Ascending aorta (tissue), 2 donors: ENCODE measurements around the gene ZBTB7A. TPM values are rescaled to one million over a fixed set of nuclear protein-coding genes. Genes with fewer than 3 reads are reported as not detected.
A peak's percentile ranks its signal among the peaks of the same experiment; 100 is the strongest.

Source experiments
- DNase-seq, 2 donors: peaks; one replicate each; pipeline ENCODE4 v3.0.0-alpha.2; 2019; ENCODE audit warnings: low spot score in 2 of 2
- H3K27ac ChIP-seq, 2 donors: fragments of 200-600 bp; sonication (generic); one replicate each; pipeline ENCODE4 v1.5.1; 2016 to 2017; ENCODE audit warnings: mild to moderate bottlenecking in 1 of 2
- H3K27me3 ChIP-seq: fragments of 200-600 bp; sonication (generic); one replicate; pipeline ENCODE4 v1.5.1; 2017
- H3K36me3 ChIP-seq, 2 donors: fragments of 200-600 bp; sonication (generic); one replicate each; pipeline ENCODE4 v1.5.1; 2016
- H3K4me1 ChIP-seq, 2 donors: fragments of 200-600 bp; sonication (generic); one replicate each; pipeline ENCODE4 v1.5.1; 2016 to 2017; ENCODE audit warnings: mild to moderate bottlenecking in 1 of 2
- H3K4me3 ChIP-seq, 2 donors: fragments of 200-600 bp; sonication (generic); one replicate each; pipeline ENCODE4 v1.5.1; 2016 to 2017; ENCODE audit warnings: mild to moderate bottlenecking in 1 of 2
- H3K9me3 ChIP-seq, 2 donors: fragments of 200-600 bp; sonication (generic); one replicate each; pipeline ENCODE4 v1.5.1; 2016
- intact Hi-C: fragments of 100-400 bp; cut with DNase I; formaldehyde crosslinking; loops from one replicate; pipeline ENCODE4 v1.15.1; 2023
- total RNA-seq: library from RNA; depleted of rRNA; stranded (reverse); fragments of >200 nt; gene quantifications from one replicate; pipeline ENCODE4 v1.1.0, GENCODE V29; 2016
- TF ChIP-seq, protein P1 (sequence below), 3 experiments: fragments of 200-600 bp in 2 of 3; fragments of 450-650 bp in 1 of 3; sonication (generic) in 2 of 3; IDR thresholded peaks; one replicate each; pipeline ENCODE4 v1.5.1; 2016 to 2019; ENCODE audit warnings: antibody characterized with exemption in 3 of 3, mild to moderate bottlenecking in 1 of 3, moderate library complexity in 1 of 3

ZBTB7A gene
- total RNA-seq, 1 donor from 2014 or later: 76.4 TPM

DNA sequence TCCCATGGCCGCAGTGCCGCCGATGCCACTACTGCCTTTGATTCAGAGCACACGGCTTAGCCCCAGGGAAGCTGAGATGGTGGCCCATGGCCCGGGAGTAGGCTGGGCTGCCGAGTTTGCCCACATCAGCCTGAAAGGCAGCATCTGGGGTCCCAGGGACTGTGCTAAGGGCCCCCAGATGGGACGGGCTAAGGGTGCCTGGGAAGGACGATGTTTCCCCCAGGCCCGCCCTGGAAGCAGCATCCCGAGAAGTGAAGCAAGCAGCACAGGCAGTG lies 34.7 kb upstream of the ZBTB7A start:
- Histone ChIP-seq H3K36me3 (peaks cover 50 to 62% of the 10 kb centered on the region in 2 donors), H3K27me3 (no peaks in the 10 kb centered on the region), H3K27ac (no peak overlapping the region), H3K9me3 (no peaks in the 10 kb centered on the region), H3K4me3 (no peak overlapping the region), H3K4me1 (peaks cover 0 to 11% of the 10 kb centered on the region in 2 donors)
- no peak for DNase-seq
- TF ChIP-seq, protein P1, sequence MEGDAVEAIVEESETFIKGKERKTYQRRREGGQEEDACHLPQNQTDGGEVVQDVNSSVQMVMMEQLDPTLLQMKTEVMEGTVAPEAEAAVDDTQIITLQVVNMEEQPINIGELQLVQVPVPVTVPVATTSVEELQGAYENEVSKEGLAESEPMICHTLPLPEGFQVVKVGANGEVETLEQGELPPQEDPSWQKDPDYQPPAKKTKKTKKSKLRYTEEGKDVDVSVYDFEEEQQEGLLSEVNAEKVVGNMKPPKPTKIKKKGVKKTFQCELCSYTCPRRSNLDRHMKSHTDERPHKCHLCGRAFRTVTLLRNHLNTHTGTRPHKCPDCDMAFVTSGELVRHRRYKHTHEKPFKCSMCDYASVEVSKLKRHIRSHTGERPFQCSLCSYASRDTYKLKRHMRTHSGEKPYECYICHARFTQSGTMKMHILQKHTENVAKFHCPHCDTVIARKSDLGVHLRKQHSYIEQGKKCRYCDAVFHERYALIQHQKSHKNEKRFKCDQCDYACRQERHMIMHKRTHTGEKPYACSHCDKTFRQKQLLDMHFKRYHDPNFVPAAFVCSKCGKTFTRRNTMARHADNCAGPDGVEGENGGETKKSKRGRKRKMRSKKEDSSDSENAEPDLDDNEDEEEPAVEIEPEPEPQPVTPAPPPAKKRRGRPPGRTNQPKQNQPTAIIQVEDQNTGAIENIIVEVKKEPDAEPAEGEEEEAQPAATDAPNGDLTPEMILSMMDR (IDR thresholded peaks at IDR 0.05): no peak
- intact Hi-C loops: no loop called here

DNA sequence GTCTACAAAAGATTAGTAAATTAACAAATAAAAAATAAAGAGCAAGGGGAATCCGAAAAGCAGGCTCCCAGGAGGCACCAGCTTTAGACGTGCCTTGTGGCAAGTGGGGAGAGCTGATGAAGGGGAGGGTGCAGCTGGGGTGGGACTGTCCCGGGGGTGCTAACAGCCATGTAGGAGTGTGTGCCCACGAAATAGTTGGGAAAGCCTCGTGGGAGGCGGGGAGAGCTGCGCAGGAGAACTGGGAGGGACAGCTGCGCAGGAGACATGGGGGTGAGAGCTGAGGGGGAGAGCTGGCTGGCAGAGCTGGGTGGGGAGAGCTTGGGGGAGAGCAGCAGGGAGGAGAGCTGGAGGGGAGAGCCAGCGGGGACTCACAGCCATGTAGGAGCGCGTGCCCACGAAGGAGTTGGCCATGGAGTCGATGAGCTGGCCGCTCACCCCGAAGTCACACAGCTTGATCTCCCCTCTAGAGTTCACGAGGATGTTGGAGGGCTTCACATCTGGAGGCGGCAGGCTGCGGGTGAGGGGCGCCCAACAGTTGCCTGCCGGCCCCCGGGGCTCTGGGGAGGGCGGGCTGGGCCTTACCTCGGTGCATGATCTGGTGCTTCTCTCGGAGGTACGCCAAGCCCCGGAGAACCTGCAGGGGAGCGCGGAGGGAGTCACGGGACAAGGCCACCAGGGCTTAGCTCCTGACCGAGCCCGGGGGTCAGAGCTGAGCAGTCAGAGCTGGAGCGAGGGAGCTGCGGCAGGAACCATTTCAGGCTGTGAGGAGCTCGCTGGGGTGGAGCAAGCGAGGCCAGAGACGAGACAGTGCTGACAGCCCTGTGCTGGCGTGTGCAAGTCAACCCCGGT lies 34.2 kb upstream of the ZBTB7A start:
- Histone ChIP-seq H3K4me3 (no peak overlapping the region), H3K9me3 (no peaks in the 10 kb centered on the region), H3K27me3 (no peaks in the 10 kb centered on the region), H3K36me3 (peaks cover 45 to 57% of the 10 kb centered on the region in 2 donors), H3K4me1 (peaks cover 0 to 13% of the 10 kb centered on the region in 2 donors), H3K27ac (no peak overlapping the region)
- no peak for DNase-seq
- TF ChIP-seq, protein P1 (IDR thresholded peaks at IDR 0.05): no peak
- intact Hi-C loops: no loop called here

DNA sequence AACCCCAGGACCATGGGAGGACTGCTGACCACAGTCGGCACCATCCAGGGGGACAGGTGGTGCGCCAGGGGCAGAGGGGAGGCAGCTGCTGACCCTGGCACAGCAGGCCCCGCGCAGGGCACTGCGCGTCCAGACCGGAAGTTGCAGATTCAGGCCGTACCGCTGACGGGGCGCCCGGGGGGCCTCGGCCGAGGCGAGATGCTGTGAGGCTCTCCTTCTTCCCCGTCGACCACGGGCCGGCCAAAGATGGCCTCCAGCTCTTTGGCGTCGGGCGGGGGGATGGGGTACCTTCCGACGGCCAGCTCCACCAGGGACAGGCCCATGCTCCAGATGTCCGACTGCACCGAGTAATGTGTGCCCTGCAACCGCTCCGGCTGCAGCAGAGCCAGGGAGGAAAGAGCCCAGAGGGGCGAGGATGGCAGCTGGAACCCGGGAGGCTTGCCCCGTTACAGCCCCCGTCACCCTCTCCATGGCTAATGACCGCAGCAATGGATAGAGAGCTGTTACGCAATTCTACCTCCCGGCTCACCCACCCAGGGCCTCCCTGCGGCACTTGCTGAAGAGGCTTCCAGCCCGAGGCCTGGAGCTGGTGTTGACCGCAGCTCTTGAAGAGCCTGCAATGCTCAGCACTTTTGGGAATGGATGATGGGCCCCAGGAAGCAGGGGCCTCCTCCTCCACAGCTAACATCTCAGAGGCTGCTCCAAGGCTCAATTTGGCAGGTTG lies 32.5 kb upstream of the ZBTB7A start:
- DNase-seq: no peak

DNA sequence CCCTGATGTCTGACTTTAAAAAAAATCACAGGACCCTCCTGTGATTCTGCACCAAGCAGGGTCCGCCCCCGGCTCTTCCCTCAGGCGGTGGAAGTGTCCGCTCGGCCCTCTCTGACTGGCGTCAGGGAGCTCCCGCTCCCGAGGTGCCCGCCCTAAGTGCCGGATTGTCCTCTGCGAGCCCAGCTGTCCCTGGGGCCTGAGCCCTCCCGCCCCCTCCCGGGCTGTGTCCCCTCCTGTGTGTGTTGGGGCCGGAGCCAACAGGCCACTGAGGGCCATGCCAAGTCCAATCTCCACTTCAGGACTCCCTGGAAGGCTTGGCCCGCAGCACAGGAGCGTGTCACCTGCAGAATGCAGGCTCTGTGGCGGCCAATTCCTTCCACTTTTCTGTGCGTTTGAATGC lies 31.8 kb upstream of the ZBTB7A start:
- Histone ChIP-seq H3K27ac (no peak overlapping the region), H3K27me3 (no peaks in the 10 kb centered on the region), H3K4me1 (peaks cover 0 to 13% of the 10 kb centered on the region in 2 donors), H3K9me3 (no peaks in the 10 kb centered on the region), H3K36me3 (peaks cover 56 to 61% of the 10 kb centered on the region in 2 donors), H3K4me3 (no peak overlapping the region)
- intact Hi-C loops: no loop called here
- DNase-seq: no peak
- TF ChIP-seq, protein P1 (IDR thresholded peaks at IDR 0.05): no peak

More for the DNA sequence above, 32.5 kb upstream of the ZBTB7A start:
- Histone ChIP-seq H3K36me3 (peaks cover 49 to 59% of the 10 kb centered on the region in 2 donors), H3K9me3 (no peaks in the 10 kb centered on the region), H3K27me3 (no peaks in the 10 kb centered on the region), H3K4me3 (no peak overlapping the region), H3K4me1 (peaks cover 0 to 13% of the 10 kb centered on the region in 2 donors), H3K27ac (no peak overlapping the region)
- TF ChIP-seq, protein P1 (IDR thresholded peaks at IDR 0.05): no peak
- intact Hi-C loops: no loop called here

DNA sequence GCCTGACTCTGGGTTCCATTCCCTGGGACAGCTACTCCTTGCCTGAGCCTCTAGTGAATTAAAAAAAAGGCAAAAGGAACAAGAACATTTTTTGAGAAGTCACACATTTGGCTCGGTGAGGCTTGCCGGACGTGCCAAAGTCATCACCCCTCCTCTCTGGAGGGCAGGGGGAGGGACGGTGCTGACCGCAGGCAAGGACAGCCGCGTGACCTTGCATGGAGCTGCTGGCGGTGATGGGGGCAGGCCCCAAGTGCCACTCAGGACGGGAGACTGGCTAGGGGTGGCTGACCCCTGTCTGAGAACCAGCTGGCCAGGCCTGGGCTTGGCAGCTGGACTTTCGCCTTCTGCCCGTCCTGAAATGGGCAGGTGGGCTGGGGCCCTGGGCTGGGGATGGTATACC lies 30.8 kb upstream of the ZBTB7A start:
- TF ChIP-seq, protein P1 (IDR thresholded peaks at IDR 0.05): no peak
- Histone ChIP-seq H3K9me3 (no peaks in the 10 kb centered on the region), H3K27ac (peak overlapping the region; percentile 56 to 75), H3K27me3 (no peaks in the 10 kb centered on the region), H3K36me3 (peaks cover 57 to 61% of the 10 kb centered on the region in 2 donors), H3K4me1 (peaks cover 0 to 13% of the 10 kb centered on the region in 2 donors), H3K4me3 (no peak overlapping the region)
- DNase-seq: peak in 1 of 2 donors; percentile 74
- intact Hi-C loops: no loop called here
